Activated CD4-positive, alpha-beta T cell treated with anti-CD3 and anti-CD28 coated beads, Interleukin-10, Interleukin-2, amounts not matched to agents 100 ng/mL and 50 ng/mL, durations not matched to agents 16 hours and 8 hours (primary cell): ENCODE measurements around the gene CREG1.
A peak's percentile ranks its signal among the peaks of the same experiment; 100 is the strongest.

Experiments
- DNase-seq: peaks from one replicate; pipeline ENCODE4 v3.0.0-alpha.2; 2020

The CREG1 gene

GRCh38 chr1:167502719-167503462, 50.7 kb downstream of the CREG1 start:
- no peak for DNase-seq

- DNase-seq: peak; percentile 63
These were observed 51.4 kb downstream of the CREG1 start for GRCh38 chr1:167502192-167502551.

DNA sequence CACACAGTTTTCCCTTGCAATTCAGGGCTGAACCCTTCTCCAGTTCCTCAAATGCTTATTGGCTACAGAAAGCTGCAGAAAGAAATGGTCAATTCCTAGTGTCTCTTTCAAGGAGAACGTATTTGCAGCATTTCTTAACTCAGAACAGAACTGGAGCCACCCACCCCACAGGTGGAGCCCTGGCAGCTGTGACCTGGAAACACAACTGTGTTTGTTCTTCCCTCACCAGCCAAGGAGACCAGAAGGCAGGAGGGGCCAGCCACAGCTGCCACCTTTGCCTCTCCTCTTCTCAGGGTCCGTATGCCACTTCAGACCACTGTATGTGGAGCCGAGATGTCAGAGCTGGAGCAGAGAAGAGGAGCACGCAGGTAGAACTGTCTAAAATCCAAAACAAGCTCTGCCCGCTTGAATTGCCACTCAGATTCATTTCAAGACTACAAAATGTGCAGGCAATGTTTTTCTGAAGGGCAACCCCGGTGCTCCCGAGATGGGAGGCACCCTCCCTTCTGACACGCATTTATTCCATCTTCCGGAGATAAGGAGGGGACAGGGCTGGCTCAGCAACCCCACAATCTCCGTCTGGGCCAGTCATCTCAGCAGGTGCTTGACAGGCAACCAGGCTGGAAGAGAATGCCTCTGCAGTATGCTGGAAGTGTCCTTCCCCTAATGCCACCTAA, 51.9 kb downstream of the CREG1 start:
- peak; percentile 82 for DNase-seq

DNA sequence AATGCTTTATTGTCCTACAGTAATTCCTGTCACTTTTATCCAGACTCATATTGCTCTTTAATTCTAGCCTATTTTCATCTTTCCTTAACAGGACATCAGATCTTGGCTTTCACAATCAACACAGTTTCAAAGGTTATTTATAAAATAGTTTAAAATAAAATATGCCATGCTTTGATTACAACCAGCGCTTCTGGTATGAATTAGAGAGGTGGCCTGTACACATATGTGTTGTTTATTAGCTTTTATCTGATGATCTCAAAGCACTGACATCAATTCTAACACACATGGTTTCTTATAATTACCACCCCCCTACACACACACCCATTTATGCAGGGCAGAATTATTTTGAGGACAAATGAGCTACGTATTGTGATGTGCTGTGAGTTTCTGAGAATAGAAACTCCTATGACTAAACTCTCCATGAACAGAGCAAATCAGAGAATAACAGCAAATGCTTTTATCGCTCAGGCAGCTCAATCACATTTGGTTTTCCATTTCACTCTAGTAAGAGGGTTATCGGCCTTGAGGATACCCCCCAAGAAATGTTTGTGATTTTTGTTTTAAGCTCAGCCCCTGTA, 53.2 kb downstream of the CREG1 start:
- peak; percentile 78 for DNase-seq

- DNase-seq: peak; percentile 54
These were observed 53.9 kb downstream of the CREG1 start for GRCh38 chr1:167499664-167500101.

DNA sequence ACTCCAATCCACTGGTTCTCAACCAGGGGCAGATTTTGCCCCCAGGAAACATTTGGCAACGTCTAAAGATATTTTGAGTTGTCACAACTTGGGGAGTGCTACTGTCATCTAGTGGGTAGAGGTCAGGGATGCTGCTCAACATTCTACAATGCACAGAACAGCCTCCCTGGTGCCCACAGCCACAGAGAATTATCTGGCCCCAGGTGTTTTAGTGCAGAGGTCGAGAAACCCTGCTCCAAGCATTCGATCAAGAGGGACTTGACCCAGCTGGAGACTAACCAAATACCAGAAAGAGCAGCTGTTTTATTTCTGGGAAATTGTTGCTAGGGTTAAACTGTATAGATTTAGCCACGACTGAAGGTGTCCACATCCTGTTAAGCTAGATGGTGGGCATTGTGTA, 54.5 kb downstream of the CREG1 start:
- no peak for DNase-seq

DNA sequence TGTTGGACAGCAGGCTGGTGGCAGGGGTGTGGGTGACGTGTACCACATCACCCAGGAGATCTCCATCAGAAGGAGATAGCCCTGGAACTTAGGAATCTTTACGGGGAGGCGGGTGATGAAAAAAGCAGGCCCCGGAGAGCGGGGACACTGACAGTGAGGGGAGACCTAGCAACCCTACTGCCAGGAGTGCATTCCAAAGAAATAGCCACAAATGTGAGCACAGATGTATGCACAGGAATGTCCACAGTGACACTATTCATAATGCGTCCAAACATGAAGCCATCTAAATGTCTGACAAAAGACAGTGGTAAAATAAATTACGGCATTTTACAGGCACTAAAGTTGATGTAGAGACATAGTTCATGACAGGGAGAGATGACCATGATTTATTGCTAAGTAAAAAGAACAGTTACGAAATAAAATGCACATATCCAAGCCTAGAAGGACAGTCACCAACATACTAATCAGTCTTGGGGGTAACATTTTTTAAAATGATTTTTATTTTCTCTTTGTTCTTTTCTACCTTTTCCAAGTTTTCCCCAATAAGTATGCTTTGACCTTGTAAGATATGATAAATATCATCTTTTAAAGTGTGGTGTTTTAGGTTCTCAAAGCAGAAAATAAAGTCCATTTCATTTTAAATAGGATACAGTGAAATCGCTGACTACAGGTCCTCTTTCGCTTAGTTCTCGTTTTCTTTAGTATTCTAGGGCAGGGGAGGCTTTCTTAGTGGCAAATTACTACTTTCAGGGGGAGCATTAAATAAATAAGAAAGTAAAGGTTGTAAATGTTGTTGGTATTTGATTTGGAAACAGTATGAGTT, 56.6 kb downstream of the CREG1 start:
- DNase-seq: no peak

DNA sequence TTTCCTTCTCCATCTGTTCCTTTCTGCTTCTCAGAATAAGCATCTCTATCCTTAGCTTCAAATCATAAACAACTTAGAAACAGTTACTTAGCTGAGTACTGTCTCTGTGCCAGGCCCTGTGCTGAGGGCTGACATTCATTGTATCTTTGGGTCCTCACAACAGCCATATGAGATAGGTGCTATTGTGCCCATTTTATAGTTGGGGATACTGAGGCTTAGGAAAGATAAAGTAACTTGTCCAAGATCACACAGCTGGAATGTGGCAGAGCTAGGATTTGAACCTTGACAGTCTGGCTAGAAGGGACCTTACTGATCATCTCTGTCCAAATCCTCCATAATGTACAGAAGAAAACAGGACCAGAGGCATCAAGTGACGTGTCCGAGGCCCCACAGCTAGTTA, 60.2 kb downstream of the CREG1 start:
- DNase-seq: no peak

DNA sequence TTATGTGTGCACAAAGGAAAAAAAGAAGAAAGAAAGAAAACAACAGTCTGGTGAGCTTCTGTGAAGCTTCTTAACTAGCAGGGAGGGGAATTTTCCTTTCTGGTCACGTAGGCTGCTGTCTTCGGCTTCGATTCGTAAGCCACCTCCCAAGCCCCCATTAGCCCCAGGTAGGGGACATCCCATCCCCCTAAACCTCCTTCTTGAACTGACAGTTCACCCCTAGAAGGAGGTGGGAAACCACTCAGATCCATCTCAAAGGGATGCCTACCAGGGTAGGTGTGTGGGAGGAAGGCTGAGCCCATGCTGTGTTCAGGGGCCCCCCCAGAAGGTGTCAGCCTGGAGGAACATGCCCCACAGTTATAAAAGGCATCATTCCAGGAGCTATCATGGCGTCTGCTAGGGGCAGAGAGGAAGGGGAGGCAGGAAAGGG, 61.1 kb downstream of the CREG1 start:
- DNase-seq: peak; percentile 63

GRCh38 chr1:167491586-167492461, 61.7 kb downstream of the CREG1 start:
- DNase-seq: peak; percentile 74
